HL-60 (cell line): ENCODE measurements around the gene PTPRC.

Experiments
- GABPA ChIP-seq: IDR thresholded peaks from 2 replicates; pipeline ENCODE4 v1.6.1; 2012; ENCODE audit warnings: low read depth
- TF ChIP-seq, protein P1 (sequence below): IDR thresholded peaks from one replicate; pipeline ENCODE4 v1.5.1; 2011; ENCODE audit warnings: low read length, control low read depth, inconsistent platforms; ENCODE audit not compliant: insufficient read depth

DNA sequence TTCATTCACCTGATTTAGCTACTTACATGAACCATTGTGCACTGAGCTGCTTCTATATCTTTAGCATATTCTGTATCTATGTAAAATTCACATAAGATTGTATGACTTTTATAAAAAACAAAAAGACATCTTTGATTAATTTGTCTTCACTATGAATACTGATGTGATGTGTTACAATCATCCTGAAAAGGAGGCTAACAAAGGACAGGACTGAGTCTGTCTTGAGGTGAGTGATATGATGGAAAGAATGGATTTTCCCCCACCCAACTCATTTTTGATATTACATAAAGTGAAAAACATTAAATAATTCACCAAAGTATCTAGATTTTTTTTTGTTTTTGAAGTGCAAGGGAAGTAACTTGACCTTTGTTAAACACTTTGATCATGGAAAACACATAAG, 9.8 kb downstream of the PTPRC start:
- TF ChIP-seq, protein P1, sequence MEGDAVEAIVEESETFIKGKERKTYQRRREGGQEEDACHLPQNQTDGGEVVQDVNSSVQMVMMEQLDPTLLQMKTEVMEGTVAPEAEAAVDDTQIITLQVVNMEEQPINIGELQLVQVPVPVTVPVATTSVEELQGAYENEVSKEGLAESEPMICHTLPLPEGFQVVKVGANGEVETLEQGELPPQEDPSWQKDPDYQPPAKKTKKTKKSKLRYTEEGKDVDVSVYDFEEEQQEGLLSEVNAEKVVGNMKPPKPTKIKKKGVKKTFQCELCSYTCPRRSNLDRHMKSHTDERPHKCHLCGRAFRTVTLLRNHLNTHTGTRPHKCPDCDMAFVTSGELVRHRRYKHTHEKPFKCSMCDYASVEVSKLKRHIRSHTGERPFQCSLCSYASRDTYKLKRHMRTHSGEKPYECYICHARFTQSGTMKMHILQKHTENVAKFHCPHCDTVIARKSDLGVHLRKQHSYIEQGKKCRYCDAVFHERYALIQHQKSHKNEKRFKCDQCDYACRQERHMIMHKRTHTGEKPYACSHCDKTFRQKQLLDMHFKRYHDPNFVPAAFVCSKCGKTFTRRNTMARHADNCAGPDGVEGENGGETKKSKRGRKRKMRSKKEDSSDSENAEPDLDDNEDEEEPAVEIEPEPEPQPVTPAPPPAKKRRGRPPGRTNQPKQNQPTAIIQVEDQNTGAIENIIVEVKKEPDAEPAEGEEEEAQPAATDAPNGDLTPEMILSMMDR: no peak
- TF ChIP-seq GABPA: no peak
